RPMI7951 (cell line): ENCODE measurements around the gene DISC1. TPM values are rescaled to one million over a fixed set of nuclear protein-coding genes. Genes with fewer than 3 reads are reported as not detected.
"Not testable (repeated sequence)": the region's sequence is repeated elsewhere in the genome, so short reads cannot be mapped to it uniquely, and the experiment has no call there.

ENCODE experiments used
- DNase-seq: peaks from one replicate; pipeline ENCODE4 v3.0.0-alpha.2; 2012; ENCODE audit warnings: low read depth
- total RNA-seq: library from RNA; depleted of rRNA; stranded (reverse); fragments of >200 nt; shearing (Covaris generic); gene quantifications from 2 replicates; pipeline ENCODE4 v1.2.3, GENCODE V29; 2014

Gene DISC1
- total RNA-seq, 1 experiment from 2014 or later: 1.9 TPM

DNA sequence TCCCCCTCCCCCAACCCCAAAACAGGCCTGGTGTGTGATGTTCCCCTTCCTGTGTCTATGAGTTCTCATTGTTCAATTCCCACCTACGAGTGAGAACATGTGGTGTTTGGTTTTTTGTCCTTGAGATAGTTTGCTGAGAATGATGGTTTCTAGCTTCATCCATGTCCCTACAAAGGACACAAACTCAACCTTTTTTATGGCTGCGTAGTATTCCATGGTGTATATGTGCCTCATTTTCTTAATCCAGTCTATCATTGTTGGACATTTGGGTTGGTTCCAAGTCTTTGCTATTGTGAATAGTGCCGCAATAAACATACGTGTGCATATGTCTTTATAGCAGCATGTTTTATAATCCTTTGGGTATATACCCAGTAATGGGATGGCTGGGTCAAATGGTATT lies 102.4 kb downstream of the DISC1 start:
- not testable (repeated sequence) for DNase-seq

DNA sequence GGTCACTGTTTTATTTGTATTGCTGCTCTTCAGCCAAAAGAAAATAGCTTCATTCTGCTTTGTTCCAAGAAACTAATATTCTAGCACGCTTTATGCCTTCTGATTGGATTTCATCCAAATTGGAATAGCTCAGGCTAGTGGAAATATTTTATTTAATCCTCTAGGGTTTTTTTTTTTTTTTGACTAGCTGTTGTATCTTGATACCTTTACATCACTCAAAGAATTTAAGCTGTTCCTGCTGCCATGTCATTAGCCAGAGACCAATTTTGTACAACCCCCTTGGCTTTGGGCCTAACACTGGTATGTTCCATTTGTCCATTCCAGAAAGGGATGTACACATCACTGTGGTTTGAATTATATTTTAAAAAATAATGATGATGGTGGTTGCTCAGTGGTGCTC lies 103.0 kb downstream of the DISC1 start:
- DNase-seq: no peak

DNA sequence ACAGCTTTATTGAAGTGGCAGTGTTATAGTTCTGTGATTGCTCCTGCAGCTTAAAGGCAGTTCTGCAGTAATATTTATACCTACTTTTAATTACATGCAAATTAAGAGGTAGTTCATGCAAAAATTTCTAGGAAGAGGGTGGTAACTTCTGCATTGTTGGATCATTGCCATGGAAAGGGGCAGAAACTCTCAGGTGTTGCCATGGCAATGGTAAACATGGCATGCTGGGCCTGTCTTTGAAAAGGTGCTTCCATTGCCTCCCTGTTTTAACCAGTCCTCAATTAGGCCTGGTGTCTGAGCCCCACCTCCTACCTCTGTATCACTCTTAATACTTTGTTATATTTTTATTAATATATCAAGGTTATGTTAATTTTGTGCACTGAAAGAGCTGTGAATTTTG lies 104.7 kb downstream of the DISC1 start:
- no peak for DNase-seq

DNA sequence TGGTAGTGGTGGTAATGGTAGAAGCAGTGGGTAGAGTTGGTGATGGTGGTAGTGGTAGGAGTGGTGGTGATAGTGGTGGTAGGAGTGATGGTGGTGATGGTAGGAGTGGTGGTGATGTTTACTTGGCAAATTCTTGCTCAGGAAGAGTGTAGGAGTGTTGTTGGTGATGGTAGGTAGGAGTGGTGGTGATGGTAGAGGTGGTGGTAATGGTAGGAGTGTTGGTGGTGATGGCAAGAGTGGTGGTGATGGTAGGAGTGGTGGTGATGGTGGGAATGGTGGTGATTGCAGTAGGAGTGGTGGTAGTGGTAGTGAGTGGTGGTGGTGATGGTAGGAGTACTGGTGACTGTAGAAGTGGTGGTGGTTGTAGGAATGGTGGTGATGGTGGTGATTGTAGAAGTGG lies 106.5 kb downstream of the DISC1 start:
- no peak for DNase-seq

DNA sequence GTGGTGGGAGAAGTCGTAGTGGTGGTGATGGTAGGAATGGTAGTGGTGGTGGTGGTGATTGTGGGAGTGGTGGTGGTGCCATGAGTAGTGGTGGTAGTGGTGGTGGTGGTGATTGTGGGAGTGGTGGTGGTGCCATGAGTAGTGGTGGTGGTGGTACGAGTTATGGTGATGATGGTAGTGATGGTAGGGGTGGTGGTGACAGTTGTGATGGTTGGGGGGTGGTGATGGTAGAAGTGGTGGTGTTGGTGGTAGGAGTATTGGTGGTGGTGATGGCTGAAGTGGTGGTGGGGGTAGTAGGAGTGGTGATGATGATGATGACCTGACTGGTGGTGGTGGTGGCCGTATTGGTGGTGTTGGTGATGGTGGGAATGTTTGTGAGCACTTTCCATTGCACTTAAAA lies 107.1 kb downstream of the DISC1 start:
- DNase-seq: no peak

DNA sequence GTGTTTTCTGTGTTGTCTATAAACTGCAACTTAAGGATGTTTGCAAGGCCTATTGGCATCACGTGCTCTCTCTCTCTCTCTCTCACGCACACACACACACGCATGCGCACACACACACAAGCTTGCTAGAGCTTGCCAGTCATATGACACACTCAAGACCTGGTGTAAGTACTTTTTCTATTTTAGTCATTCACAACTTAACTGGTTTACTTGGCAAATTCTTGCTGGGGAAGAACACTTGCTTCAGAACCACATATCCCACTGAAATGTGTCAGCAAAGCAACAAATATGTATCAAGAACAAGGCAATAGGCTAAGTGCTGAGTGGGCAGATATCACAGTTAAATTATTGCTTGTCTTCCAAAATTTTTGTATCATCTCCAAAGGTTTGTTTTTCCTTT lies 107.8 kb downstream of the DISC1 start:
- DNase-seq: no peak

DNA sequence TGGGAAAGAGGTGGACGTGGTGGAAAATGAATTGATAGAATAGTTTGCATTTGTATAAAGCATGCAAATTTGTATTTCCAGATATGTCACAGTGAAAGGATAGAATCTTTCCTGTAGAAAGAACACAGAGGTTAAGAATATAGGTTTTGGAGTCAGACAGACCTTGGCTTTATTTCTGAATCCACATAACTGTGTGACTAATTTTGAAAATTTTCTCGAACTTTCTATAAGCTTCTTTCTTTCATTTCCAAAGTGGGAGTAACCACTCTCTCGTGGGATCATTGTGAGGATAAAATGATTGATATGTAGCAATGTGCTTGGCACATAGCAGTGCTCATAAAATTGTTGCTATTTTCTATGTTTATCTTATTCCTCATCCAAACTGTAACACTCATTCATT lies 108.8 kb downstream of the DISC1 start:
- no peak for DNase-seq

DNA sequence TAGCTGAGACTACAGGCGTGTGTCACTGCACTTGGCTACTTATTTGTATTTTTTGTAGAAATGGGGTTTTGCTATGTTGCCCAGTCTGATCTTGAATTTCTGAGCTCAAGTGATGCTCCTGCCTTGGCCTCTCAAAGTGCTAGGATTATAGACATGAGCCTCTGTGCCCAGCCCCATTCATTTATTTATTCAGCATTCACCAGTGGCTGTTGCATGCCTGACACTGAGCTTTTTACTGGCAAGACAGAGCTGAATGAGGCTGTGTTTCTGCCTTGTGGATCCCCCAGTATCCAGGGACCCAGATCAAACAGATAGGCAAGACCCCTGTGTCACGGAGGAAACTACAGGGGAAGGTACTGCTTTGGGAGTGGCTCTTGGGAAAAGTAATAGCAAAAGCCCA lies 109.4 kb downstream of the DISC1 start:
- DNase-seq: no peak

DNA sequence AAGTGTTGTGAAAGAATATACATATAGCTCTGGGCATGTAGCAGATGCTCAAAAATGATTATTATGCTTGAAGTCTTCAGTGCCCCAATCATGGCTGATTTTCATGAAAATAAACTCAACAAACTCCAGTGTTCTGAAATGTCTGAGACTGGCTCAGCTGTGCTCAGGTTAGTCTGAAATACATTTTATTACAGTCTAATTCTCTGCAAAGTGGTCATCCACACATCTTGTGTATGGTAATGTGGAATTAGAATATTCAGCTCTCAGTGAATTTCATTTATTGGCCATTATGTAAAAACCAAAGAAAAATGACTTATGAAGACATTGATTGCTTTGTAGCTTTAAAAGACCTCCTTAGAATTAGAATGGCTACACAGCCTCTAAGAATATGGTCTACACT lies 109.9 kb downstream of the DISC1 start:
- DNase-seq: no peak

DNA sequence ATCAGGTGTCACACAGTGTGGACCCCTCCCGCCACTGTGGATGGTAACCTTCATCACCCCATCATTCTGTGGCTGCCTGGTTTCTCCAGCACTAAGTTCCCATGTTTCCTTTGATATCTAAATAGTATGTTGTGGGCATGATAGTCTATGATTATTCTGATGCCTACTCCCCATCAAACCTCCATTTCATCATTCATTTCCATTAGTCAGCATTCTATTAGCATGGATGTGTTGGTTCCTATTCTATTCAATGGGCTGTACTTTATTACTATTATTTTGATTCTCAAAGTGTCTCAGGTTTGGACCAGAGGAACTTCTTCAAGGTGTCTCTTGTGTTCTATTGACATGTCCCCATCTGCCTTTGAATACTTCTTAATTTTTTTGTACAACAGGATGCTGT lies 112.0 kb downstream of the DISC1 start:
- no peak for DNase-seq

DNA sequence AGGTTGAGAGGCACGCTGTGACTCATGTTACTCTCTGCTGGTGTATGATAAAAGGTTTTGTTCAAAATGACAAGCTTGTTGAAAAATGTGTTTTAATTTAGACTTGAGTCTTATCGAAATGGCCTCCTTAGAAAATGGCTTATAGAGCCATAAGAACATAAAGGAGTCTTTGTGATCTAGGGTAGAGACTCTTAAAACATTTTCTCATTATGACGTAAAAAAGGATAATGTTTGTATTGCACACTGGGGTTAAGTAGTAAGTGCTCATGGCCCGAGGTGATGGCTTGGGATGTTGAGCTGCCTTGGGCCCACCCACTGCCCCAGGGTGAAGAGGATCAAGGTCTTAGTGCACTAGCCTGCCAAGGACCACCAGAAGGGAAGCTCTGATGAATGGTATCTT lies 117.4 kb downstream of the DISC1 start:
- DNase-seq: peak; percentile 6

DNA sequence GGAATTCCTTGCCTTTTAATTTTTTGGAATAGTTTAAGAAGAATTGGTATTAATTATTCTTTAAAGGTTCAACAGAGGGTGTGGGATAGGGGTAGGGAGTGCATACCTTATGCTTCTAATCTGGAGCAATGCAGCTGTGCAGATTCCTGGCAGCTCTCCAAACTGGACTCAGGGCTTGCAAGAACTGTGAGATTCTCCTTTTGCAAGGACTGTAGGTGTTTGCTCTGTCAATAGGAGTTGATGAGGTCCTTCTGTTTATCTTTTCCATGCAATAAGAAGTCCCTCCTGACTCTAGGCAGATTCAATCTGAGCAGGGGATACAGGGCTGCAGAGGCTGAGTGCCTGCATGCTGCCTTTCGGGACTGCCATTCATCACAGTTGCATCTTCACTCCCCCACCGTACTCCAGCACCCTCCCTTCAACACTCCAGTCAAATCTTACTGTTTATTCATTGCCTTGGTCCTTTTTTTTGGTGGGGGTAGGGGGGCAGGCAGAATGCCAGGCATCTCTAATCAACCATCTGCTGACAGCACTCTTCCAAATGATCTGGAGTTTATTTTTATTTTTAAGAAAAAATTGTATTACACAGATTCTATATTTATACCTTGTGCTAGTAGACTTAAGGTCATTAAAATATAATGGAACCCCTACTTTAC lies 122.3 kb downstream of the DISC1 start:
- no peak for DNase-seq

DNA sequence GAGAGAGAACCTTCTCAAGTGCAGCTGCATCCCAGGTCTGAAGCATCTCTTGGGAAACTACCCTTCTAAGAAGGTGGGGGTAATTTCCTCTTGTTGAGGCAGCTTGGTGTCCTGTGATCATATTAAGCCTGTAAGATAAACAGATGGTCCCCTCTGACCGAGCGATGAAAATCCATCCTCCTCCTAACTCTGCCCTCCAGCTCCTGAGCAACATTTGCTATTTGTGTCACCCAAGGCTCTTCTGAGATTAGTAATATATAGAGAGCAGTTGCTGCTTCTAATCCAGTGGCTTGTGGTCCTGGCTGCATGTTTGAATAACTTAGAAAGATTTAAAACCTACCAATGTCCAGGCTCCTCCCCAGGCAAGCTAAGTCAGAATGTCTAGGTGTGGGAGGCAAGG lies 123.7 kb downstream of the DISC1 start:
- DNase-seq: no peak

DNA sequence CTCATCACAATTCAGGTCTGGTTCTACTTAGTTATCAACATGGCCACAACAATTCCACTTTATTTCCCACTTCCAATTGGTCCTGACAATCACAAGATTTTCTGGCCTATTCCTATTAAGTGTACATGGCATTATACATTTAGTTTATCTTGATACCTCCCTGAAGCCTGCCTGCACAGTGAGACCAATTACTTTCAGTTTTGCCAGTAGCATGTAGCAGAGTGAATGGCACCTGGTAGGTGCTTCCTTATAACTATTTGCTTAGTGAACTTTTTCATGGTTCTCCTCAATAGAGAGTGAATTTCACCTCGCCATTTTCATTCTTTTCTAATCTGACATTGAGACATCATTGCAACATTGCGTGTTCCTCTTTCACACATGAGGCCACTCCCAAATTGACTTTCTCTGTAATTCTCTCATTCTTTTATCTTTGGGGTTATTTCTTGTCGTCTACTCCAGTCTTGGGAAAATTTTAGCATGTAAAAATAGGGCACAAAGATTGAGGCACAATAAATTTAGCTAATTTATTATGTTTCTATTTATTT lies 124.3 kb downstream of the DISC1 start:
- no peak for DNase-seq

DNA sequence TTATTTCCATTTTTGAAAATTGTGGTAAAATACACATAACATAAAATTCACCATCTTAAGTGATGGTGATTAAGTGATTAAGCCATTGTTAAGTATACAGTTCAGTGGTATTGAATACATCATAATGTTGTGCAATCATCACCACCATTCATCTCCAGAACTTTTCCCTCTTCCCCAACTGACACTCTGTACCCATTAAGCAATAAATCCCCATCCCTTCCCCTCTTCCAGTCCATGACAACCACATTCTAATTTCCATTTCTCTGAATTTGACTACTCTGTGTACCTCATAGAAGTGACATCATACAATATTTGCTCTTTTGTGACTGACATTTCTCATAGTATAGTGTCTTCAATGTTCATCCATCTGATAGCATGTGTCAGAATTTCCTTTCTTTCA lies 124.8 kb downstream of the DISC1 start:
- no peak for DNase-seq

DNA sequence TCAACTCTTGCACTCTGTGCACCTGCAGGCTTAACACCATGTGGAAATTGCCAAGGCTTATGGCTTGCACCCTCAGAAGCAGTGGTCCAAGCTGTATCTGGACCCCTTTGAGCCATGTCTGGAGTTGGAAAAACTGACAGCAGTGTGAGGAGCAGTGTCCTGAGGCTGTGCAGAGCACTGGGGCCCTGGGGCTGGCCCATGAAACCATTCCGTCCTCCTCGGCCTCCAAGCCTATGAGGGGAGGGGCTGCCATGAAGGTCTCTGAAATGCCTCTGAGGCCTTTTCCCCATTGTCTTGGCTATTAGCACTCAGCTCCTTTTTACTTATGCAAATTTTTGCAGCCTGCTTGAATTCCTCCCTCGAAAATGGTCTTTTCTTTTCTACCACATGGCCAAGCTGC lies 126.7 kb downstream of the DISC1 start:
- no peak for DNase-seq

DNA sequence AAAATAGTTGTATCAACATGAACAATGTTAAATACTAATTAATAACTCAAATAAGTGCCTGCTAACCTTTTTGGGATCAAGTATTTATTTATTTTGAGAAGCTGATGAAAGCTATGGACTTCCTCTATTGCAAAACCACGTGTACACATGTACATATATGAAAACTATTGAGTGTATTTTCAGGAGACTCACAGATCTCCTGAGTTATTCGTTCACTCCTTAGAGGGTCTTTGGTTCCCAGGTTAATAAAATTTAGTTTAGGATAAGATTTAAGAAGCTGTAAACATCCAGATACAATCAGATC lies 130.5 kb downstream of the DISC1 start:
- no peak for DNase-seq

DNA sequence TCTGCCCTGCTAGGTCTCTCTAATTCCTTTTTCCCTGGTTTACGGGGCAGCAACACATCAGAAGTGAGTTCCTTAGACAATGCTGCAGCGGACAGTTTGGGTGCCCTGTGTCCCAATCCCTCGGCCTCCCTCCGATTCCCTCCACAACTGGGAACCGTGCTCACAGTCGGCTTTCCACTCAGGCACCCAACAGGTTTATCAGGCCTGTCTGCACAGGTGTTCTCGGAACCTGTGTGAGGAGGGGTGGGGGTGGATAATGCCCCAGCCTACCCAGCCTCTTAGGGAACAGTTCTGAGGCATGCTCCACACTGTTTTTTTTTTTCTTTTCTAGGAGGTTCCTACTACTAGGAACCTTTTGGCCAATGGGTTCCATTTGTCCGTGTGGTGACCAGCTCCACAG lies 131.2 kb downstream of the DISC1 start:
- no peak for DNase-seq

DNA sequence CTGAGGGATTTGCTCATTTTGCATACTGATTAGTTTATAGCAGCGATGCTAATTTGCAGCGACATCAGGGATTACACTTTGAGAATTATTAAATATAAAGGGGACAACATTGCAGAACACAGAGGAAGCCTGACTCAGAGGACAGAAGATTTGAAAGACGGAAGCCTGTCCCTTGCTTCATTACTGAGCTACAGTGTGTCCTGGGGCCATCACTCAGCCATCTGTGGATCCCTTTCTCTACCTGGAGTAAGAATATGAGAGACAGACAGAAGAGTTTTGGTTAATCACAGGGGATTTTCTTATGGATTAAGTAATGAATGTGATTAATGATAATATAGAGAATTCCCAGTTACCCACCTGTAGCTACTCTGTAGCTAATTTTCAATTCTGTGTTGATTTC lies 134.7 kb downstream of the DISC1 start:
- no peak for DNase-seq

DNA sequence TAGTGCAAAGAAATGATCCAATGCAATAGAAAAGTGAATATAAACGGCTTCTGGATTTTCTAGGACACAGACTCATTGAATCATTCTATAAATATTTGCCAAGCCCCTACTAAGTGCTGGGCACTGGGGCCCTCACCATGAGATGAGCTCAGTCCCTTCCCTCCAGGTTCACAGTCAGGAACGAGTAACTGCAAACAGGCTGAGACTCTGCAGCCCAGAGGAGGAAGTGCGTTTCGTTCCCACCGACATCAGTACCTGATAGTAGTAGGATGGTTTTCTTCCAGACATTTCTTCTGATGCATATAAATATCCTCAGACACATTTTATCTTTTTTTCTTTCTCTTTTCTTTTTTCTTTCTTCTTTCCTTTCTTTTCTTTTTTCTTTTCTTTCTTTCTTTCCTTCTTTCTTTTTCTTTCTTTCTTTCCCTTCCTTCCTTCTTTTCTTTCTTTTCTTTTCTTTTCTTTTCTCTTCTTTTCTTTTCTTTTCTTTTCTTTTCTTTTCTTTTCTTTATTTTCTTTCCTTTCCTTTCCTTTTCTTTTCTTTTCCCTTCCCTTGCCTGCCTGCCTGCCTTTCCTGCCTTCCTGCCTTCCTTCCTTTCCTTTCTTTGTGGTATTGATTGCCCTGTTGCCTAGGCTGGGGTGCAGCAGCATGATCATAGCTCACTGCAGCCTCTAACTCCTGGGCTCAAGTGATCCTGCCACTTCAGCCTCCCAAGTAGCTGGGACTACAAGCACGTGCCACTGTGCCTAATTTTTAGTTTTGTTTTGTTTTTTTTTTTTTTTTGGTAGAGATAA lies 135.4 kb downstream of the DISC1 start:
- DNase-seq: no peak

DNA sequence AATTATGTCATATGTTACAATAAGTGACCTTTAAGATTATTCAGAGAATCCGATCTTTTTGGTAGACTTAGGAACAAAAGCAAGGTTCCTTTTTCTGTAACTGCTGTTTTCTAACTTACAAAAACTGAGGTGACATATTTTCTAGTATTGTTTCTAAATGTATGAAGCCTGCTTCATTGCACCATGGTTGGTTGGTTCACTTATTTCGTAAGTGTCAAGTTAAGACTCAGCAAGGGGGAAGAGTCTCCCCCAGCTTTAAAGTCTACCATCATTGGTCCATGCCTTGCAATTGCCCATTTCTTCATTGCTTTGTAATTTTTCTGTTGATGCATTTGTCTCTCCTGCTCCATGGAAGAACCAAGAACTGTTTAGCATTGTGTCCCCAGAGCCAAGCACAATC lies 136.9 kb downstream of the DISC1 start:
- no peak for DNase-seq

DNA sequence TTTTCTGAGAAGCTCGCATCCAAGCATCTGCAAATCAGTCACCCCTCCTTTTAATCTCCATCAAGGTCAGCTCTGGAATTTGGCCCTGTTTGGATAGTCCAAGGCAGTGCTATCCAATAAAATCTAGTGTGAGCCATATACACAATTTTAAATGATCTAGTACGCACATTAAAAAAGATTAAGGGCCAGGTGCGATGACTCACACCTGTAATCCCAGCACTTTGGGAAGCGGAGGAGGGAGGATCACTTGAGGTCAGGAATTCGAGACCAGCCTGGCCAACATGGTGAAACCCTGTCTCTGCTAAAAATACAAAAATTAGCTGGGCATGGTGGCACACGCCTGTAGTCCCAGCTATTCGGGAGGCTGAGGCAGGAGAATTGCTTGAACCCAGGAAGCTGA lies 139.2 kb downstream of the DISC1 start:
- not testable (repeated sequence) for DNase-seq

DNA sequence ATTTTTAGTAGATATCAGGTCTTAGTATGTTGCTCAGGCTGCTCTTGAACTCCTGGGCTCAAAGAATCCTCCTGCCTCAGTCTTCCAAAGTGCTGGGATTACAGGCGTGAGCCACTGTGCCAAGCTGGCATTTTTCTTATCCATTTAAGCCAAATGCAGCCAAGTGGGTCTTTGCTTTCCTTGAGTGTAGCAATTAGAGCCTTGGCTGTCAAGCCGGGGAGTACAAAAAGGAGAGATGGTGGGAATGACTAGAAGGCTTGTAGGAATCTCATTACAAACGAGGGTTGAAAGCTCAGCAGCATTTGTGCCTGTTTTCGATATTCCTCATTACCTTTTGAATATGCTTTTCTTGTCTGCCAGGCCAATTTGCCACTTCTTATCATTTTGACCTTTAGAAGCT lies 140.9 kb downstream of the DISC1 start:
- DNase-seq: no peak

DNA sequence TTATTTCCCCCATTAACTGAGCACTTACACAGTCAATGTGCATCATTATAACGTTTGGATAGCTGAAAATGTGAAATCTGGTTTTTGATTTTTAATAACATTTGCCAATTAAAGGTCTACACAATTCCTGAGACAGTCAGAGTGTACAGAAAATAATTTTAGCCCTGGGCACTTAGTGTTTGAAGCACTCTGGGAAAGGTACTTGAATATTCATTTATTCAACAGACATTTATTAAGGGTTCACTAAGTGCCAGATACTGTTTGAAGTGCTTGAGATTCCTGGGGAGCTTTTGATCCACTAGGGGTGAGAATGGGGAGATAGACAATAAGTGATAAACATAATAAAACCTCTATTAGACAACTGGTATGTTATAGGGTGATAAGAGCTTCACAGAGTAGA lies 141.8 kb downstream of the DISC1 start:
- DNase-seq: no peak
